Endothelial cell of umbilical vein (primary cell): ENCODE data around the gene ISL2.

Experiments
- EZH2 ChIP-seq: IDR thresholded peaks from 2 replicates; pipeline ENCODE4 v1.6.1; 2012; ENCODE audit warnings: borderline replicate concordance, low read depth, mild to moderate bottlenecking, moderate library complexity, low read length, inconsistent platforms; ENCODE audit not compliant: severe bottlenecking
- FOS ChIP-seq: IDR thresholded peaks from 2 replicates; pipeline ENCODE4 v1.6.1; 2011; ENCODE audit warnings: mild to moderate bottlenecking, low read length, moderate library complexity, borderline replicate concordance; ENCODE audit not compliant: insufficient read depth
- MYC ChIP-seq: IDR thresholded peaks from one replicate; pipeline ENCODE4 v1.6.1; 2011; ENCODE audit warnings: mild to moderate bottlenecking, low read depth, low read length
- POLR2A ChIP-seq: IDR thresholded peaks from 2 replicates; pipeline ENCODE4 v1.6.1; 2012; ENCODE audit warnings: low read depth, mild to moderate bottlenecking, control low read depth, low read length
- POLR2AphosphoS5 ChIP-seq: IDR thresholded peaks from 2 replicates; pipeline ENCODE4 v1.6.1; 2012; ENCODE audit warnings: low read depth, mild to moderate bottlenecking, control low read depth, low read length, moderate library complexity; ENCODE audit not compliant: insufficient read depth
- TF ChIP-seq, protein P1 (sequence below), 2 donors: IDR thresholded peaks; 1 replicate in 1 of 2; 2 replicates in 1 of 2; pipeline ENCODE4 v1.5.1; 2011; ENCODE audit warnings: low read length in 2 of 2, mild to moderate bottlenecking in 2 of 2, moderate library complexity in 2 of 2, control low read depth in 1 of 2, inconsistent platforms in 1 of 2, low read depth in 1 of 2; ENCODE audit not compliant: insufficient read depth in 1 of 2; ENCODE audit errors: extremely low read depth in 1 of 2
- TF ChIP-seq, protein P2 (sequence below): IDR thresholded peaks from 2 replicates; pipeline ENCODE4 v1.6.1; 2011; ENCODE audit not compliant: insufficient read depth, insufficient read length

DNA sequence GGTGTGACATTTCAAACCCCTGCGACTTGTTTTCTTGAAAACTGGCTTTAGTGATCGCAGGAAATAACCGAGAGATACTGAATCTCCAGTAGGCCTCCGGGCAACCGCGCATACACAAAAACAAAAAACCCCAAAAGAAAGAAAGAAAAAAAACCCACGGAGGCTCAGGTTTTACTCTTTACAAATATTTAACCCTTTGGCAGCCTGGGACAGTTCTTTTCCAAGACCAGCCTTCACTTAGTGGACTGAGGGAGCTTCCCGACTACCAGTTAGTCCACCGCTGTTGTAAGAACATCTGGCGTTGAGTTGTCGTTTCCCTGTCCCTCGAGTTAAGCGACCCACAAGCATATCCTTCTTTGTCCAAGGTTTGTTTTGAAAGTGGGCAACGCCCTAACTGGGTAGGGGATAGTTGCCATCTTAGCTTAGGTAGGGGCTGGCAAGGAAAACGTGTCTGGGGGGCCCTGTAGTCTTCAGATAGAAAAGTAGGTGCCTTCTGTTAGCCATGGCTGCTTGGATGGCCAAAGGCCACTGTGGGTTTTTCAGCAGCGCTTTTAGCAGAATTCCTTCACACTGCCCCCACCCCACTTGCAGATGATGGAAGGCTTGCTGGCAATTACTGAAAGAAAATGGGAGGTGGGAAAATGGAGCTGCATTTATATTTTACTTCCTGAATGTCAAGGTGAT is 6.9 kb downstream of the ISL2 start:
- TF ChIP-seq, protein P1, sequence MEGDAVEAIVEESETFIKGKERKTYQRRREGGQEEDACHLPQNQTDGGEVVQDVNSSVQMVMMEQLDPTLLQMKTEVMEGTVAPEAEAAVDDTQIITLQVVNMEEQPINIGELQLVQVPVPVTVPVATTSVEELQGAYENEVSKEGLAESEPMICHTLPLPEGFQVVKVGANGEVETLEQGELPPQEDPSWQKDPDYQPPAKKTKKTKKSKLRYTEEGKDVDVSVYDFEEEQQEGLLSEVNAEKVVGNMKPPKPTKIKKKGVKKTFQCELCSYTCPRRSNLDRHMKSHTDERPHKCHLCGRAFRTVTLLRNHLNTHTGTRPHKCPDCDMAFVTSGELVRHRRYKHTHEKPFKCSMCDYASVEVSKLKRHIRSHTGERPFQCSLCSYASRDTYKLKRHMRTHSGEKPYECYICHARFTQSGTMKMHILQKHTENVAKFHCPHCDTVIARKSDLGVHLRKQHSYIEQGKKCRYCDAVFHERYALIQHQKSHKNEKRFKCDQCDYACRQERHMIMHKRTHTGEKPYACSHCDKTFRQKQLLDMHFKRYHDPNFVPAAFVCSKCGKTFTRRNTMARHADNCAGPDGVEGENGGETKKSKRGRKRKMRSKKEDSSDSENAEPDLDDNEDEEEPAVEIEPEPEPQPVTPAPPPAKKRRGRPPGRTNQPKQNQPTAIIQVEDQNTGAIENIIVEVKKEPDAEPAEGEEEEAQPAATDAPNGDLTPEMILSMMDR (IDR thresholded peaks at IDR 0.05; ENCODE audit: extremely low read depth in 1 of 2, insufficient read depth in 1 of 2, low read depth in 1 of 2, low read length in 2 of 2) = no peak
- TF ChIP-seq POLR2A = no peak
- TF ChIP-seq, protein P2, sequence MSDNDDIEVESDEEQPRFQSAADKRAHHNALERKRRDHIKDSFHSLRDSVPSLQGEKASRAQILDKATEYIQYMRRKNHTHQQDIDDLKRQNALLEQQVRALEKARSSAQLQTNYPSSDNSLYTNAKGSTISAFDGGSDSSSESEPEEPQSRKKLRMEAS = no peak
- peak; percentile 64 for TF ChIP-seq EZH2
- no peak for TF ChIP-seq MYC
- no peak for TF ChIP-seq FOS
- no peak for TF ChIP-seq POLR2AphosphoS5
